Osteoblast (primary cell): ENCODE measurements around the gene RBM46. TPM values are rescaled to one million over a fixed set of nuclear protein-coding genes. Genes with fewer than 3 reads are reported as not detected.

ENCODE experiments used
- DNase-seq: peaks from one replicate; pipeline ENCODE4 v3.0.0; 2011; ENCODE audit warnings: low spot score, mixed read lengths; ENCODE audit not compliant: insufficient read length; ENCODE audit errors: missing footprints
- H2AFZ ChIP-seq: 2 replicates; pipeline ENCODE4 v1.6.0; 2011; ENCODE audit warnings: mild to moderate bottlenecking, low read length
- H3K27ac ChIP-seq: 2 replicates; pipeline ENCODE4 v1.5.1; 2011; ENCODE audit warnings: mild to moderate bottlenecking, low read depth, low read length, moderate library complexity
- H3K27me3 ChIP-seq: 2 replicates; pipeline ENCODE4 v1.6.0; 2012; ENCODE audit warnings: mild to moderate bottlenecking, control low read depth, inconsistent platforms, low read length, moderate library complexity; ENCODE audit not compliant: insufficient read depth
- H3K36me3 ChIP-seq: 2 replicates; pipeline ENCODE4 v1.5.1; 2011; ENCODE audit warnings: mild to moderate bottlenecking, low read length, control low read depth, moderate library complexity; ENCODE audit not compliant: insufficient read depth
- H3K4me1 ChIP-seq: 2 replicates; pipeline ENCODE4 v1.5.1; 2011; ENCODE audit warnings: mild to moderate bottlenecking, low read length, control low read depth, moderate library complexity; ENCODE audit not compliant: insufficient read depth
- H3K4me2 ChIP-seq: 2 replicates; pipeline ENCODE4 v1.6.0; 2011; ENCODE audit warnings: mild to moderate bottlenecking, low read length; ENCODE audit not compliant: insufficient read depth
- H3K4me3 ChIP-seq: fragments of 200-600 bp; sonication (generic); 3 replicates; pipeline ENCODE4 v1.5.1; 2012; ENCODE audit warnings: mild to moderate bottlenecking, low read length, inconsistent platforms; ENCODE audit not compliant: insufficient read depth
- H3K79me2 ChIP-seq: 2 replicates; pipeline ENCODE4 v1.6.0; 2012; ENCODE audit warnings: mild to moderate bottlenecking, low read length, control low read depth, inconsistent platforms; ENCODE audit not compliant: insufficient read depth
- H3K9me3 ChIP-seq: 2 replicates; pipeline ENCODE4 v1.5.1; 2011; ENCODE audit warnings: low read depth, low read length, control low read depth
- H4K20me1 ChIP-seq: 2 replicates; pipeline ENCODE4 v1.6.0; 2012; ENCODE audit warnings: mild to moderate bottlenecking, low read length, control low read depth; ENCODE audit not compliant: insufficient read depth
- CTCF ChIP-seq: IDR thresholded peaks from 2 replicates; pipeline ENCODE4 v1.5.1; 2011; ENCODE audit warnings: mild to moderate bottlenecking, low read depth, low read length, moderate library complexity; ENCODE audit errors: extremely low read depth
- total RNA-seq: library from RNA; depleted of rRNA; stranded (reverse); fragments of >200 nt; gene quantifications from 2 replicates; pipeline ENCODE4 v1.2.3, GENCODE V29; 2012

Gene RBM46
- total RNA-seq, 1 donor = not detected

DNA sequence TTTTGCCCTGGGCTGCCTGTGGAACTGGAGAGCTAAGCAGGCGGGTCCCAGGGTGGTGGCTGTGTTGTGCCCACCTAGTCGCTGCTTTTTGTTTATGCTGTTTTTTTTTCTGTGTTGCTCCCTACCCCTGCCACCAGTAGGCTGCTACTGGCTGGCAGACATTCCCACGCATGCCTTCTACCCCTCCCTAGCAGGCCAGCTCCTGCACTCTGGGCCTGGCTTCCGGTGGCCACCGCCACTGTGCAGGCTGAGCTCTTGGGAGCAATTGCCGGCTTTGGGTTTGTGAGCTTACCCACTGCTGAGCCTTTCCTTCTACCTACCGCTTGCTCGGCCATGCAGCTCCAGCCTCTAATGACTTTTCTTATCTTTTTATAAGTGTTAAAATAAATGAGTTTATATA, 57.6 kb downstream of the RBM46 start:
- H4K20me1 ChIP-seq = no peaks in the 10 kb centered on the region
- no peak overlapping the region for H3K27ac ChIP-seq
- H3K36me3 ChIP-seq = no peaks in the 10 kb centered on the region
- DNase-seq = no peak
- H3K9me3 ChIP-seq = no peaks in the 10 kb centered on the region
- no peaks in the 10 kb centered on the region for H3K79me2 ChIP-seq
- TF ChIP-seq CTCF = no peak
- no peak overlapping the region for H3K4me3 ChIP-seq
- no peaks in the 10 kb centered on the region for H3K27me3 ChIP-seq
- no peak overlapping the region for H2AFZ ChIP-seq
- H3K4me2 ChIP-seq = no peak overlapping the region
- no peaks in the 10 kb centered on the region for H3K4me1 ChIP-seq

- DNase-seq = no peak
- peak; percentile 39 for TF ChIP-seq CTCF
- no peaks in the 10 kb centered on the region for H3K27me3 ChIP-seq
- H3K27ac ChIP-seq = no peak overlapping the region
- H4K20me1 ChIP-seq = no peaks in the 10 kb centered on the region
- no peak overlapping the region for H2AFZ ChIP-seq
- no peaks in the 10 kb centered on the region for H3K36me3 ChIP-seq
- H3K4me1 ChIP-seq = no peaks in the 10 kb centered on the region
- H3K79me2 ChIP-seq = no peaks in the 10 kb centered on the region
- H3K9me3 ChIP-seq = no peaks in the 10 kb centered on the region
- H3K4me3 ChIP-seq = no peak overlapping the region
- H3K4me2 ChIP-seq = no peak overlapping the region
Measured at GRCh38 chr4:154854362-154854761, 73.3 kb downstream of the RBM46 start.

- no peak overlapping the region for H3K4me2 ChIP-seq
- no peak for TF ChIP-seq CTCF
Measured at GRCh38 chr4:154858166-154858565, 77.1 kb downstream of the RBM46 start.

DNA sequence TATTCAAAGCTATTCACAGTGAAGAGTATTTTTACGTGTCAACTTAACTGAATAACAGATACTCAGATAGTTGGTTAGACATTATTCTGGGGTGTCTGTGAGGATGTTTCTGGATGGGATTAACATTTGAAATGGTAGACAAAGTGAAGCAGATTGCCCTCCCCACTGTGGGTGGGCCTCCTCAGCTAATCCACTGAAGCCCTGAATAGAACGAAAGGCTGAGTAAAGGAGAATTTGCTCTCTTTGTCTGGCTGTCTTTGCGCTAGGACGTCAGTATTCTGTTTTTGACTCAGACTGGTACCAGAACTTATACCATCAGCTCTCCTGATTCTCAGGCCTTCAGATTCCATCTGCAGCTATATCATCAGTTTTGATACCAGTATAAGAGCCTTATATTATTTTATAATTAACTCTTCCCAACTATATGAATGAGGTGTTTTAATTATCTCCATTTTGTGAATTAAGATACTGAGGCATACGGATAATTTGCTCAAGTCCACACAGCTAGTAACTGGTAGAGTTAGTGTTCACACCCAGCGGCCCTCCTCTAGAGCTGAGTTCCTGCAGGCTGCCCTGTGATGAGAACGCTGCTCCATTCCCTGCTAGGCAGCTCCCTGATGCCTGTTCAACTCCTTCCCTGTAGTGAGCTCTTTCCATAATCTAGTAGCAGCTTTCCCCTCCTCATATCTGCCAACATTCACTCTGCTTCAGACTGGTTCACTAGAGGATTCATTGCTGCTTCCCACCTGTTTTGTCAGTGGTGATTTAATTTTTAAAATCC, 87.5 kb downstream of the RBM46 start:
- no peak for DNase-seq
- Histone ChIP-seq H2AFZ (no peak overlapping the region), H3K4me2 (no peak overlapping the region), H3K36me3 (no peaks in the 10 kb centered on the region), H3K9me3 (no peaks in the 10 kb centered on the region), H3K79me2 (no peaks in the 10 kb centered on the region), H3K27ac (no peak overlapping the region), H3K4me1 (no peaks in the 10 kb centered on the region), H4K20me1 (no peaks in the 10 kb centered on the region), H3K4me3 (no peak overlapping the region), H3K27me3 (no peaks in the 10 kb centered on the region)
- TF ChIP-seq CTCF = no peak

More at GRCh38 chr4:154858166-154858565, 77.1 kb downstream of the RBM46 start:
- no peaks in the 10 kb centered on the region for H3K79me2 ChIP-seq
- no peaks in the 10 kb centered on the region for H4K20me1 ChIP-seq
- DNase-seq = no peak
- H3K27ac ChIP-seq = no peak overlapping the region
- no peak overlapping the region for H3K4me3 ChIP-seq
- H2AFZ ChIP-seq = no peak overlapping the region
- no peaks in the 10 kb centered on the region for H3K4me1 ChIP-seq
- H3K27me3 ChIP-seq = no peaks in the 10 kb centered on the region
- peaks cover 4% of the 10 kb centered on the region for H3K9me3 ChIP-seq
- H3K36me3 ChIP-seq = no peaks in the 10 kb centered on the region
